ENCODE data around the gene TGFA. TPM values are rescaled to one million over a fixed set of nuclear protein-coding genes. Genes with fewer than 3 reads are reported as not detected.

TGFA gene
- total RNA-seq, 1 experiment from 2014 or later: 43.3 TPM

GRCh38 chr2:70463997-70464396 is 89.6 kb downstream of the TGFA start:
- DNase-seq (ENCODE audit: low spot score): no peak

GRCh38 chr2:70463581-70463980 is 90.0 kb downstream of the TGFA start:
- DNase-seq (ENCODE audit: low spot score): no peak

- no peak for DNase-seq (ENCODE audit: low spot score)
Observed at GRCh38 chr2:70461981-70462876, 91.4 kb downstream of the TGFA start.

GRCh38 chr2:70461414-70461813 is 92.2 kb downstream of the TGFA start:
- DNase-seq (ENCODE audit: low spot score): no peak

GRCh38 chr2:70460333-70460732 is 93.3 kb downstream of the TGFA start:
- no peak for DNase-seq (ENCODE audit: low spot score)

GRCh38 chr2:70458661-70459060 is 95.0 kb downstream of the TGFA start:
- DNase-seq (ENCODE audit: low spot score): no peak

- no peak for DNase-seq (ENCODE audit: low spot score)
Observed at GRCh38 chr2:70456585-70457495, 96.8 kb downstream of the TGFA start.

GRCh38 chr2:70454936-70455544 is 98.6 kb downstream of the TGFA start:
- DNase-seq (ENCODE audit: low spot score): no peak

- no peak for DNase-seq (ENCODE audit: low spot score)
Observed at GRCh38 chr2:70450641-70451250, 102.9 kb downstream of the TGFA start.

GRCh38 chr2:70448041-70448440 is 105.6 kb downstream of the TGFA start:
- no peak for DNase-seq (ENCODE audit: low spot score)

- DNase-seq (ENCODE audit: low spot score): no peak
Observed at GRCh38 chr2:70443726-70444125, 109.9 kb downstream of the TGFA start.

- DNase-seq (ENCODE audit: low spot score): no peak
Observed at GRCh38 chr2:70443078-70443465, 110.6 kb downstream of the TGFA start.

GRCh38 chr2:70442301-70443077 is 111.1 kb downstream of the TGFA start:
- DNase-seq (ENCODE audit: low spot score): no peak

- DNase-seq (ENCODE audit: low spot score): no peak
Observed at GRCh38 chr2:70440621-70441020, 113.0 kb downstream of the TGFA start.

- DNase-seq (ENCODE audit: low spot score): no peak
Observed at GRCh38 chr2:70435138-70435537, 118.5 kb downstream of the TGFA start.

- no peak for DNase-seq (ENCODE audit: low spot score)
Observed at GRCh38 chr2:70433315-70433714, 120.3 kb downstream of the TGFA start.

GRCh38 chr2:70431716-70432347 is 121.8 kb downstream of the TGFA start:
- DNase-seq (ENCODE audit: low spot score): no peak

- no peak for DNase-seq (ENCODE audit: low spot score)
Observed at GRCh38 chr2:70426341-70426740, 127.3 kb downstream of the TGFA start.

GRCh38 chr2:70425682-70426301 is 127.8 kb downstream of the TGFA start:
- no peak for DNase-seq (ENCODE audit: low spot score)

- no peak for DNase-seq (ENCODE audit: low spot score)
Observed at GRCh38 chr2:70420740-70421139, 132.9 kb downstream of the TGFA start.

Measured in HT-29 (cell line).